NT2/D1 (cell line): Measurements from ENCODE around the gene USP9Y.

ENCODE experiments used
- DNase-seq: peaks from one replicate; pipeline ENCODE4 v3.0.0-alpha.2; 2011; ENCODE audit warnings: low read depth, low spot score
- H3K27me3 ChIP-seq: 2 replicates; pipeline ENCODE4 v1.6.0; 2011; ENCODE audit warnings: mild to moderate bottlenecking; ENCODE audit not compliant: insufficient read length, insufficient read depth
- H3K36me3 ChIP-seq: 2 replicates; pipeline ENCODE4 v1.6.1; 2011; ENCODE audit warnings: mild to moderate bottlenecking, low read length, mixed read lengths; ENCODE audit not compliant: insufficient read depth, insufficient read length
- H3K4me1 ChIP-seq: 2 replicates; pipeline ENCODE4 v1.5.1; 2011; ENCODE audit not compliant: insufficient read depth, insufficient read length
- H3K4me3 ChIP-seq: 2 replicates; pipeline ENCODE4 v1.5.1; 2011; ENCODE audit warnings: low read depth; ENCODE audit not compliant: insufficient read length
- H3K9ac ChIP-seq: 2 replicates; pipeline ENCODE4 v1.6.0; 2011; ENCODE audit warnings: low read depth; ENCODE audit not compliant: insufficient read length
- H3K9me3 ChIP-seq: 2 replicates; pipeline ENCODE4 v1.5.1; 2011; ENCODE audit warnings: mild to moderate bottlenecking, low read length; ENCODE audit not compliant: insufficient read depth
- SUZ12 ChIP-seq: IDR thresholded peaks from 2 replicates; pipeline ENCODE4 v1.6.1; 2011; ENCODE audit not compliant: insufficient read length, insufficient read depth; ENCODE audit errors: extremely low read depth
- YY1 ChIP-seq: IDR thresholded peaks from 2 replicates; pipeline ENCODE4 v1.6.1; 2011; ENCODE audit not compliant: insufficient read length, insufficient read depth
- ZNF274 ChIP-seq: IDR thresholded peaks from 2 replicates; pipeline ENCODE4 v1.6.1; 2011; ENCODE audit warnings: mild to moderate bottlenecking, low read depth, low read length

Gene USP9Y

GRCh38 chrY:12905517-12905872 is 204.5 kb downstream of the USP9Y start:
- Histone ChIP-seq H3K36me3 (no peaks in the 10 kb centered on the region), H3K4me1 (no peaks in the 10 kb centered on the region), H3K9ac (peak overlapping the region; percentile 74), H3K4me3 (peak overlapping the region; percentile 83), H3K27me3 (no peaks in the 10 kb centered on the region), H3K9me3 (no peaks in the 10 kb centered on the region)
- TF ChIP-seq ZNF274 (no peak), SUZ12 (no peak), YY1 (no peak)
- no peak for DNase-seq

DNA sequence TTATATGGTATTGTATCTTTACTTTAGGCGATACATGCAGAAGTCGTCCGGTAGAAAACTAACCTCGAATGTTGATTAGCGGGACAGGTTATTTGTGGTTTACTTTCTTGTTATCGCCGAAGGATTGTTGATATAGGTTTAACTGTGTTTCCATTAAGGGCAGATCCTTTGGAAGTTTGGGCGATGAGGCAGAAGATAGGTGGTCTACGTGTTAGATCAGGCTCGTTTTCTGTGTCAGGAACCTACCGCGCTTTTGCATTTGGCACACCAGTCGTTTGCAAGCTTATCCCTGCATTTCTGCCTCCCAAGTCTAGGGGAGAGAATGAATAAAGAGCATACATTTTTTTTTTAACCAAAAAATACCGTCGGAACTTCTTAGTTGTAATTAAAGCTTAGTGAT is 204.9 kb downstream of the USP9Y start:
- peak overlapping the region; percentile 83 for H3K4me3 ChIP-seq

More for the DNA sequence above, 204.9 kb downstream of the USP9Y start:
- Histone ChIP-seq H3K27me3 (no peaks in the 10 kb centered on the region), H3K9ac (peak overlapping the region; percentile 74), H3K4me1 (no peaks in the 10 kb centered on the region), H3K36me3 (no peaks in the 10 kb centered on the region), H3K9me3 (no peaks in the 10 kb centered on the region)
- no peak for DNase-seq
- no peak for TF ChIP-seq ZNF274
- no peak for TF ChIP-seq YY1
- TF ChIP-seq SUZ12, result no peak
